GM18907 (cell line): Measurements from ENCODE around the gene SRRM2.

Experiments
- ATAC-seq: cut with Tn5 transposase; IDR thresholded peaks from one replicate; pipeline ENCODE4 v1.9.1; 2021; ENCODE audit warnings: mild to moderate bottlenecking, moderate library complexity; ENCODE audit not compliant: unreplicated experiment

SRRM2 gene

GRCh38 chr16:2791174-2791573, 38.7 kb downstream of the SRRM2 start:
- no peak for ATAC-seq

- ATAC-seq: no peak
Measured at GRCh38 chr16:2792940-2793339, 40.5 kb downstream of the SRRM2 start.

DNA sequence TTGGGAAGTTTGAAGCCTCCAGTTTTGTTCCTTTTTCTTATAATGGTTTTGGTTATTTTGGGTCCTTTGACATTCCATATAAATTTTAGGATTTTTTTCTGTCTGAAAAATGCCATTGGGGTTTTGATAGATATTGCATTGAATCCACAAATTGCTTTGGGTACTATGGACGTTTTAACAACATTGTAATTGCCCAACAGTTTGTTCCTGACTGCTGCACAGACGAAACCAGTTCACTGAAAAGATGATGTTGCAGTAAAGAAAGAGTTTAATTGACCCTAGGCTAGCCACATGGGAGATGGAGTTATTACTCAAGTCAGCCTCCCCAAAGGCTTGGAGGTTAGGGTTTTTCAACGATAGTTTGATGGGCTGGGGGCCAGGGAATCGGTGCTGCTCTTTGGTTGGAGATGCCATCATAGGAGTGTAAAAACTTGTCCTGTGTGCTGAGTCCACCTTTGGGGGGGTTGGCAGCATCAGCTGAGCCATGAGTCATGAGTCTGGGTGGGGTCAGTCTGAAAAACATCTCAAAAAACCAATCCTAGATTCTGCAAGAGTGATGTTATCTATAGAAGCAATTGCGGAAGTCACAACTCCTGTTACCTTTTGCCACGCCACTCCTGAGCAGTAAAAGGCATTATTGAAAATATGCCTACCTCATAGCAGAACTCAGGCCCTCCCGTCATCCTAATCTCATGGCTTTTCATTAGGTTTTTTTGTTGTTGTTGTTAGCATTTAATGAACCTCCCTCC, 43.1 kb downstream of the SRRM2 start:
- no peak for ATAC-seq

GRCh38 chr16:2798723-2799204, 46.3 kb downstream of the SRRM2 start:
- ATAC-seq: no peak

GRCh38 chr16:2799205-2799858, 46.9 kb downstream of the SRRM2 start:
- ATAC-seq: no peak

DNA sequence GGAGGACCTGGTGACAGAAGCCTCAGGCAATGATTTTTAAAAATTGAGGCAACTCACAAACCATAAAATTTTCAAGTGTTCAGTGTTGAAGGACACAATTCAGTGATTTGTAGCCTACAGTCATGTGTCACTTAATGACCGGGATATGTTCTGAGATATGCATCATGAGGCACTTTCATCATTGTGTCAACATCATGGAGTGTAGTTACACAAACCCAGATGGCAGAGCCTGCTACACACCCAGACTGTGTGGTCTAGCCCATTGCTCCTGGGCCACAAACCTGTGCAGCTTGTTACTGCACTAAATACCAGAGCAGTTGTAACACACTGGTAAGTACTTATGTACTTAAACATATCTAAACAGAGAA, 47.4 kb downstream of the SRRM2 start:
- no peak for ATAC-seq

GRCh38 chr16:2803545-2804195, 51.2 kb downstream of the SRRM2 start:
- no peak for ATAC-seq

- no peak for ATAC-seq
Measured at GRCh38 chr16:2804728-2805127, 52.3 kb downstream of the SRRM2 start.

GRCh38 chr16:2806286-2806685, 53.8 kb downstream of the SRRM2 start:
- no peak for ATAC-seq

- ATAC-seq: no peak
Measured at GRCh38 chr16:2808181-2808580, 55.7 kb downstream of the SRRM2 start.

GRCh38 chr16:2809149-2809760, 56.8 kb downstream of the SRRM2 start:
- no peak for ATAC-seq

DNA sequence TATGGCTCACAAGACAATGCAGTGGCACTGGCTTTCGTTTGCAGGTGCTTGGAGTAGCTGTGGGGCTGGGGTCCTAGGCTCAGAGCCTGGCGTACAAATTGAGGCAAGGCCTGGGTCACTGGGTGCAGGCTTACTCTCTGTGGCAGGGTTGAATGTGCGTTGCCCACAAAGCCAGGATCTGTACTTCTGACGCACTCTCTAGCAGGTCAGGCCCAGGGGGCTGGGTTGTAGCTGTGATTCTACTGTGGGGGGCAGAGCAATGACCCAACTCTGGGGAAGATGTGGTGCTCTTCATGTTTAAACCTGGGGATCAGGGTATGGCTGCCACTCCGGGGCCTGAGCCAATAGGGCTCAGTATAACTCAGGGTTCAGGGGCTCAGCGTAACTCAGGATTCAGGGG, 58.2 kb downstream of the SRRM2 start:
- ATAC-seq: no peak

- no peak for ATAC-seq
Measured at GRCh38 chr16:2811703-2812471, 59.4 kb downstream of the SRRM2 start.

DNA sequence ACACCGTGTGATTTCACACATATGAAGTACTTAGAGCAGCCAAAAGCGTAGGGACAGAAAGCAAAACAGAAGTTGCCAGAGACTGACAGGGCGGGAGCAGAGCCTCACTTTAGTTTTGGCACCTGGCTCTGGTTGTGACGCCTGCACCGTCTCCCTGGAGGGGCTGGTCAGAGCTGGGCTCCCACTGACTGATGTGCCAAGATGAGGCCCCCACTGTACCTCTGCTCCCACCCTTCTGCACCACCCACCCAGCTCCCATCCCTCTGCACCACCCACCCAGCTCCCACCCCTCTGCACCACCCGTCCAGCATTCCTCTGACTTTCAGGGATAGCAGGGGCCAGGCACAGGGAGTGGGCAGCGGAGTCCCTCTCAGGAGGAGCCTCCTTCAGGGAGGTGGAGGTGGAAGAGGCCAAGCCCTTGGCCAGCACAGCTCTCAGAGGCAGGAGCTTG, 61.4 kb downstream of the SRRM2 start:
- no peak for ATAC-seq

DNA sequence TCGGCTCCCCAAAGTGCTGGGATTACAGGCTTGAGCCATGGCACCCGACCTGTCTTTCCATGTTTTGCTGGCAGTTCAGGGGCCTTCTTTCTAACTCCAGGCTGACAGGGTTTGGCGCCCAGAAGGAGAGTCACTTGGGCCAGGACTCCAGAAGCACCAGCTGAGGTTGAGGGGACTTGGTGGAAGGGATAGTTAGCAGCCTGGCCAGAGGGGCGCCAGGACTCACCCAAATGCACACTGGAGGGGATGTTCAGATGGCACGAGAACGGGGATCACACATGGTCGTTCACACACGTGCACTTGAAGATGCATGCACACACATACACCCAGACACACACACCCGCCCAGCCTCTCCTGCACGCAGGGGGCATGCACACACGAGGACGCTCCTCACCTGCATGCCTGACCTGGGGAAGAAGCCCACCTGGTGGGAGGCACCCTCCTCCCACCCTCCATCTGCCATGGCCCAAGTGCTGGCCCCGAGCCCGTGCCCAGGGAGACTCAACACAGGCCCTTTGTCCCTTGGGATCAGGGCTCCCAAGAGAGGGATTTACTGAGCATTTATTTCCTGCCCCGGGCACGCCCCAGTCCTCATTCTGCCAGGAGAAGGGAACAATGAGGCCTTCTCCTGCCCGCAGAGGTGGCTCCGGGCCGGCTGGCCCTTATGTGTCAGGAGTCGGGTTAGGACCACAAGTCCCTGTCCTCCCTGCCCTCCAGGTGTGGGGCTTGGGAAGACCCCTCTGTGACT, 62.3 kb downstream of the SRRM2 start:
- ATAC-seq: no peak

DNA sequence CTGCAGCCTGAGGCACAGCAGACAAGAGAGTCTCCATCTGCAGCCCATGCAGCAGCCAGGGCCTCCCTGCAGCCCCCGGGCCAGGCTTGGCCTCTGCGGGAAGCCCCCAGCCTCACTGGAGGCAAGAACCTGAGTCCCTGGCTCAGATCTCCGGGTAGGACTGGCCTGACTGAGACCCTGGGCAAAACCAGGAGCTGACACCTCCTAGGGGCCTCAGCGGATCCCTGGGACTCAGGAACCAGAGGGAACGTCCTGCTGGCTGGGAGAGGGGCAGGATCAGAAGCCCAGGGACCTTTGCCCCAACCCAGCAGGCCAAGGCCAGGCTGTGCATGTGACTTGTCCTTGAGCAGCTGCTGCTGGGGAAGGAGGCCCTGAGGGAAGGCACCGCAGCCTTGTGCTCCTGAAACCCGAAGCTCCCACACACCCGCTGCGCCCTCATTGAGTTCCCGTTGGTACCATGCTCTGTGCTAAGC, 62.9 kb downstream of the SRRM2 start:
- no peak for ATAC-seq

DNA sequence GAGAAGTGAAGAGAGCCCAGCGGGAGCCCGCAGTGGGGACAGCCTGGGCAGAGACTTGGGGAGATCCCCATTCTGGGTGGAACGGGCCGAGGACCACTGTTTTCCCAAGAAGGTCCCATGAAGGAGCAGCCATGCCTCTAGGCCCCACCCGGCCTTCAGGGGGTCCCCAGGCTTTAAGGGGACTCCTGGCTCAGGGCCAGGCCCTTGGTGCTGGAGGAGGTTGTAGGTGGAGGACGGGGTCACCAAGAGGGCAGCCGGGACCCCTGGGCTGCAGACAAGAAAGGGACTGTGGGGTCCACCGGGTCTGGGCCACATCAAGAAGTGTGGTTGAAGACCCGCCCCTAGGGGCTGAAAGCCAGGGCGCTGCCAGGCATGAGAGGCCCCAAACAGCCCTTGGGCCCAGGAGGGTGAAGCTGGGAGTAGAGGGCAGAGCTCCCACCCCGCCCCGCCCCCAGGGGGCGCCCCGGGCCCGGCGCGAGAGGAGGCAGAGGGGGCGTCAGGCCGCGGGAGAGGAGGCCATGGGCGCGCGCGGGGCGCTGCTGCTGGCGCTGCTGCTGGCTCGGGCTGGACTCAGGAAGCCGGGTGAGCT, 64.4 kb downstream of the SRRM2 start, which contains the start of gene PRSS21:
Gene PRSS21 (plus strand): TSS at position 487 of the 589 bp plus-strand sequence. CDS start 32 bp downstream, at position 519.
- ATAC-seq: no peak

DNA sequence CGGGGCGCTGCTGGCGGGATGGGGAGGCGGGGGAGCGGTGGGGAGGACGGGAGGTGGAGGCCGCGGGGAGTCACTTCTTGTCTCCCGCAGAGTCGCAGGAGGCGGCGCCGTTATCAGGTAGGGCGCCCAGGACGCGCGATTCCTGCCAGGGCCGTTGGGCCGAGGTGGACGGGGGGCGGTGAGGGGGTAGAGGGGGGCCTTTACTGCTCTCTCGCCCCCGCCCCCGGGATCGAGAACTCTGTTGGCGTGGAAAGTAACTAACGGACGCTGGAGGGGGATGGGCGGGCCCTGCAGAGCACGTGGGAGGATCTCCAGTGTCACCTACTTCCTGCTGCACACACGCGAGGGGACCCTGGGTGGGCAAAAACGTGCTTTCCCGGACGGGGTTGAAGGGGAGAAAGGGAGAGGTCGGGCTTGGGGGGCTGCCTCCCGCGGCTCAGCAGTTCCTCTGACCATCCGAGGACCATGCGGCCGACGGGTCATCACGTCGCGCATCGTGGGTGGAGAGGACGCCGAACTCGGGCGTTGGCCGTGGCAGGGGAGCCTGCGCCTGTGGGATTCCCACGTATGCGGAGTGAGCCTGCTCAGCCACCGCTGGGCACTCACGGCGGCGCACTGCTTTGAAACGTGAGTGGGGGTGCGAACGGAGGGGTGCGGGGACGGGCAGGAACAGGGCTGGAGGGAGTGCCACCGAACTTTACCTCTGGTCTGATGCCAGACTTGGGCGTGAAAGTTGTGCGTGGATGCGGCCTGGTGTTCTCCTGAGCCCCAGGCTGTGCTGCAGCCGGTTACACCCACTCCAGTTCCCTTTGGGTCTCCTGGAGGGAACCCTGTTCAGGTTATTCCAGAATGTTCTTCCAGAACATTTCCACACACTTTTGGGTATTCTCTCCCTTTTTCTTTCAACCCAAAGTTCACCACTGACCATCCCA, 65.2 kb downstream of the SRRM2 start:
- ATAC-seq: no peak
